Coronary artery (tissue), 2 donors: ENCODE measurements around the gene CDH11.

Experiments
- DNase-seq: peaks from one replicate; pipeline ENCODE4 v3.0.0-alpha.2; 2017; ENCODE audit warnings: low spot score
- H3K27ac ChIP-seq, 2 donors: fragments of 200-600 bp; sonication (generic); one replicate each; pipeline ENCODE4 v1.5.1; 2016 to 2019
- H3K4me3 ChIP-seq: fragments of 200-600 bp; sonication (generic); 2 replicates; pipeline ENCODE4 v1.5.1; 2016; ENCODE audit warnings: mild to moderate bottlenecking, moderate library complexity
- TF ChIP-seq, protein P1 (sequence below): fragments of 200-600 bp; sonication (generic); IDR thresholded peaks from one replicate; pipeline ENCODE4 v1.5.1; 2019; ENCODE audit warnings: antibody characterized with exemption

CDH11 gene

DNA sequence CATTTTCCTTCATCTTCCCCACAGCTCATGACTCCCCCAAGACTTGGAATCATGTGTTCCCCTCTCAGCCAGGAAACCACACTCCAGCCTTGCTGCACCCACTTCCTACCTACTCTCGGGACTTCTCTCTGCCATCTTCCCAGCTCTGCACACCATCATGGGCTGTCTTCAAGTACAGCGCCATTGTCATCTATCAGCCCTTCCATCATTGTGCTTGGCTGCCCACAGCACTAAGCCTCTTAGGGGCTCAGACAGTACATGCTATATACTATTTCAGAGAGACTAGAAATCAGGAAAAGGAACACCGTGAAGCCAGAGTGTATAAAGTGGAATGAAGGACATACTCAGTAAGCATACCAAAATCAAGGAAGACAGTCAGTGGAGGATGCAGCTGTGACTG lies 64.7 kb downstream of the CDH11 start:
- no peak for DNase-seq
- H3K27ac ChIP-seq, result no peak overlapping the region
- TF ChIP-seq, protein P1, sequence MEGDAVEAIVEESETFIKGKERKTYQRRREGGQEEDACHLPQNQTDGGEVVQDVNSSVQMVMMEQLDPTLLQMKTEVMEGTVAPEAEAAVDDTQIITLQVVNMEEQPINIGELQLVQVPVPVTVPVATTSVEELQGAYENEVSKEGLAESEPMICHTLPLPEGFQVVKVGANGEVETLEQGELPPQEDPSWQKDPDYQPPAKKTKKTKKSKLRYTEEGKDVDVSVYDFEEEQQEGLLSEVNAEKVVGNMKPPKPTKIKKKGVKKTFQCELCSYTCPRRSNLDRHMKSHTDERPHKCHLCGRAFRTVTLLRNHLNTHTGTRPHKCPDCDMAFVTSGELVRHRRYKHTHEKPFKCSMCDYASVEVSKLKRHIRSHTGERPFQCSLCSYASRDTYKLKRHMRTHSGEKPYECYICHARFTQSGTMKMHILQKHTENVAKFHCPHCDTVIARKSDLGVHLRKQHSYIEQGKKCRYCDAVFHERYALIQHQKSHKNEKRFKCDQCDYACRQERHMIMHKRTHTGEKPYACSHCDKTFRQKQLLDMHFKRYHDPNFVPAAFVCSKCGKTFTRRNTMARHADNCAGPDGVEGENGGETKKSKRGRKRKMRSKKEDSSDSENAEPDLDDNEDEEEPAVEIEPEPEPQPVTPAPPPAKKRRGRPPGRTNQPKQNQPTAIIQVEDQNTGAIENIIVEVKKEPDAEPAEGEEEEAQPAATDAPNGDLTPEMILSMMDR, result no peak
- H3K4me3 ChIP-seq, result no peak overlapping the region

DNA sequence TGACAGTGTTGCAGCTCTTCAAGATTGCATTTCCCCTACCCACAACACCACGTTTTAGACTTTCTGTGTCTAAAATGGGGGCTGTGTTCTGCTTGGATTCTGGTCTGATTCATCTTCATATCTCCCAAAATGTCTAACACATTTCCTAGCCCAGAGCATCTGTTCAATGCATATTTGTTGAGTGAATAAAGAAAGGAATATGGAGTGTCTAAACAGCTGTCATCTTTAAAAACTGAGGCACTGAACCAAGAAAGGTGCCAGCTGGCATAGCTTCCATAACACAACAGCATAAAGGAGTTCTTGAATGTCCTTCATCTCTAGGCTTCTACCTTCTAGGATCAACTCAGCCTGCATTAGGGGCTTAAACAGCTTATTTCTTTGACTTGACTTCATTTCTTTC lies 67.4 kb downstream of the CDH11 start:
- no peak overlapping the region for H3K4me3 ChIP-seq
- TF ChIP-seq, protein P1, result no peak
- no peak for DNase-seq
- H3K27ac ChIP-seq, result no peak overlapping the region

DNA sequence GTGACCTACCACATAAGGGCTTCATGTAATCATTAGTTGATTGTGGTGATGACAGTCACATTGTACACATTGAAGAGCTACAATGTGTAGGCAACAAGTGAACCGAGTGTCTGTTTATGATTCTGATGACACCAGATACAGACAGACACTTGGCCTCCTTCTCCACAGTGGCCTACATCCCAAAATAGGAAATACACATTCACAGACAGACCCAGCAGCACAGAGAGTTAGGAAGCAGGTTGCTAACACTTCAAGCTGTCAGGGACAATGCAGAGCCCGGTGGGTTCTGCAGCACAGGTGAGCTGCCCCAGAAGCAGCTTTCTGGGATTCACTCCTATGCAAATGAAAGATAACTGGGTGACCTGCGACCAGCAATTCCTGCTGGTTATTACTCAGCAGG lies 72.2 kb downstream of the CDH11 start:
- no peak overlapping the region for H3K4me3 ChIP-seq
- TF ChIP-seq, protein P1, result no peak
- no peak for DNase-seq
- H3K27ac ChIP-seq, result no peak overlapping the region

DNA sequence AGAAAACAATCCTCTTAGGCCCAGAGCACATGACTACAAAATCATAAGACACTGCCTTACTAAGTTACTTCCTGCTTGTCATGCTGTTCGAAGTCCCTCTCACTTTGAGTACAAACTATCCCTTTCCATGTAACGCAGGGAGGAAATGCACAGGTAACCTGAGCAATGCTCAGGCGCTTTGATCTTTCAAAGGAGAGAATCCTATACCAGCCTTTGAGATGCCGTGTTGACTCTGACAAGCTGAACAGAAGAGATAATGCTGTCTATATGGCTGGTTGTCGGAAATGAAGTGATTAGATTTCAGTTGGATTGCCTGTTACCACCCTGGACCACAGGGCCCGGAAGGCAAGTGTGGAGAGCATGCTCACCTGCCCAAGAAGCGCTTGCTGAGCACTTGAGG lies 75.9 kb downstream of the CDH11 start:
- TF ChIP-seq, protein P1, result no peak
- Histone ChIP-seq H3K4me3 (no peak overlapping the region), H3K27ac (no peak overlapping the region)
- no peak for DNase-seq

DNA sequence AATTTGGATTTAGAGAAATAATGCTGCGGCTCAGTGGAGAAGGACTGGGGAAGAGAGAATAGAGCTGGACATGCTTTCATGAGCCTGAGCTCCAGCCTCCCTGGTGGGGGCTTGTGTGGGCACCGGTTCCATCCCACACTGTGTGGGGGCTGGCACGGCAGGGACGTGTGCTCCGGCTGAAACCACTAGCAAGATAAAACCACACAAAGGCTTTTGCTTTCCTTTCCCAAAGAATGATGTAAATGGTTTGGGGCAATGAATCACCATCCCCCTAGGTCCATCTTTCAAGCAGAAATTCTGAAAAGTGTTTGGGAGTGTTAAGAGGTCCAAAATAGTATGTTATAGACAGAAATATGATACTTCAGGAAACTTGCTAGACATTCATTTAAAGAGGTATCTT lies 77.0 kb downstream of the CDH11 start:
- no peak for DNase-seq
- TF ChIP-seq, protein P1, result no peak
- H3K4me3 ChIP-seq, result no peak overlapping the region
- H3K27ac ChIP-seq, result no peak overlapping the region

DNA sequence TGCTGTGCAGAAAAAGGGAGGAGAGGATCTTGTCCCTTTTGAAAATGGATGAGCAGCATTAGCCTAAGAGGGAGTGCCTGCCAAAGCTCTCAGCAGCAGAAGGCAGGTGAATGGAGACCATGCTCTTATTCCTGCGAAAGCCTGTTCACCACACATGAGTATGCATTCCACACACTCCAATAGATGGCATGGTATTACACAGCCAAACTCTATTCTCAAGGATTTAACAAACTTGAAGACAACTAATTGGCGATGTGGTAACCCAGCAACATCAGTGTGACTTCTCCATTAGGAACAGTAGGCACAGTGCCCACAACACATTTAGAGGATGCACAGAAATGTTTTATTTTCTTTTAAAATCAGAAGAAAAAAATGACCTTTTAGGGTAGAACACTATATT lies 77.8 kb downstream of the CDH11 start:
- no peak overlapping the region for H3K4me3 ChIP-seq
- TF ChIP-seq, protein P1, result no peak
- H3K27ac ChIP-seq, result no peak overlapping the region
- DNase-seq, result no peak

DNA sequence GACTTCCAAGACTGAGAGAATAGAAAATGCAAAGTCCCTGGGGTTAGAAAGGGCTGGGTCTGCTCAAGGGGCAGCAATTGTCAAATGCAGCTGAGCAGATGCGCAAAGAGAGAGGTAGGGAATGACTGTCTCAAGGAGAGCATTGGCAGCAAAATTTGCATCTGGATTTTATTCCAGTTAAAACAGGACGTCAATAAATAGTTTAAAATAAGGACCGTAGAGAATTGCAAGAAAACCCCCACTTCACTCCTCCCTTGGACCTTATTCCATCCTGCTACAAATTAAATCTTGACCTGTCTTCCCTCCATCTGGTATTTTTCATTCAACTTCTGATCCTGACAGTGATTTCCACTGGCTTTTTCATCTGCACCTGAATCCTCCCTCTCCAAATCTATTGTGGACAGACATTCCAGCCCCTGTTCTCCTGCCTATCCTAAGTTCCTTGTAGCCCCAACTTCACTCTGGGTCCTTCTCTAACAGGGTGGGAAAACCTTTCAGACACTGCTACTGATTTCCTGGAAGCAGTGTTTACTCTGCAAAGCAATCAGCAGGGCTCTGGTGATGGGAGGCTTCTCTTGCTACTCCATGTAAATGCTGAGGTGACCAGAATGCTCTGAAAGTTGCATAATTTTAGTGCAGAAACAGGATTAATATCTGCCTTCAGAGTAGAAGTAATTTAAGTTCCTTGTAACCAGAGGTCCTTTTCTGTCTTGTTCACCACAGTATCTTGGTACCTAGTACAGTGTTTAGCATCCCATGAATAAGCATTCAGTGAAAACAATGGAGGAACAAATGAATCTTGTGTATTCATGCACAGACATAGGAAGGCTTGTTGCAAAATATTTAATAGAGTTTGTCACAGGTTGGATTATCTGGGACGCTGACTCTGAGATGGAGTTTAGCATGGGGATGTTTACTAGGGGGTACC lies 79.2 kb downstream of the CDH11 start:
- no peak overlapping the region for H3K4me3 ChIP-seq
- TF ChIP-seq, protein P1, result no peak
- no peak for DNase-seq
- H3K27ac ChIP-seq, result no peak overlapping the region
